GM23338 (cell line): ENCODE measurements around the gene GRAMD2B. TPM values are rescaled to one million over a fixed set of nuclear protein-coding genes. Genes with fewer than 3 reads are reported as not detected.

Experiments
- ATAC-seq: fragments of 200-7000 bp; cut with Tn5 transposase; 3 replicates; pipeline ENCODE4 v1.9.1; 2020
- DNase-seq: peaks from one replicate; pipeline ENCODE4 v3.0.0-alpha.2; 2015; ENCODE audit warnings: low spot score
- H2AFZ ChIP-seq: fragments of 200-600 bp; sonication (generic); 2 replicates; pipeline ENCODE4 v1.8.0; 2016; ENCODE audit warnings: antibody characterized with exemption, mild to moderate bottlenecking, moderate library complexity
- H3F3A ChIP-seq: fragments of 200-600 bp; sonication (generic); replicated peaks from 2 replicates; pipeline ENCODE4 v1.8.0; 2017; ENCODE audit warnings: antibody characterized with exemption, mixed run types, low read depth
- H3K27ac ChIP-seq: fragments of 200-600 bp; sonication (generic); 2 replicates; pipeline ENCODE4 v1.6.1; 2016; ENCODE audit warnings: low read depth
- H3K27me3 ChIP-seq: fragments of 200-600 bp; sonication (generic); 2 replicates; pipeline ENCODE4 v1.8.0; 2016; ENCODE audit warnings: mild to moderate bottlenecking, mixed run types, moderate library complexity; ENCODE audit not compliant: insufficient read depth
- H3K36me3 ChIP-seq: fragments of 200-600 bp; sonication (generic); 2 replicates; pipeline ENCODE4 v1.8.0; 2016; ENCODE audit warnings: mild to moderate bottlenecking; ENCODE audit not compliant: insufficient read depth
- H3K4me1 ChIP-seq: fragments of 200-600 bp; sonication (generic); 2 replicates; pipeline ENCODE4 v1.8.0; 2016; ENCODE audit warnings: mild to moderate bottlenecking, moderate library complexity; ENCODE audit not compliant: insufficient read depth
- H3K4me2 ChIP-seq: fragments of 200-600 bp; sonication (generic); 2 replicates; pipeline ENCODE4 v1.7.1; 2017; ENCODE audit warnings: mixed run types
- H3K4me3 ChIP-seq: fragments of 200-600 bp; sonication (generic); 2 replicates; pipeline ENCODE4 v1.6.1; 2016; ENCODE audit warnings: mixed run types
- H3K79me2 ChIP-seq: fragments of 200-600 bp; sonication (generic); replicated peaks from 2 replicates; pipeline ENCODE4 v1.8.0; 2017; ENCODE audit warnings: mild to moderate bottlenecking; ENCODE audit not compliant: insufficient read depth
- H3K9me2 ChIP-seq: fragments of 200-600 bp; sonication (generic); 2 replicates; pipeline ENCODE4 v1.8.0; 2017; ENCODE audit not compliant: insufficient read depth
- H4K20me1 ChIP-seq: fragments of 200-600 bp; sonication (generic); replicated peaks from 2 replicates; pipeline ENCODE4 v1.8.0; 2017; ENCODE audit warnings: mild to moderate bottlenecking; ENCODE audit not compliant: insufficient read depth
- H3K27ac Mint-ChIP-seq: 2 replicates; pipeline ENCODE4 v1.8.0; 2020; ENCODE audit warnings: inconsistent platforms, mild to moderate bottlenecking, moderate library complexity, mixed read lengths
- H3K27me3 Mint-ChIP-seq: 3 replicates; pipeline ENCODE4 v1.8.0; 2022; ENCODE audit warnings: low read depth, mild to moderate bottlenecking, moderate library complexity, mixed read lengths, inconsistent platforms; ENCODE audit not compliant: insufficient read depth, poor library complexity
- H3K36me3 Mint-ChIP-seq: 3 replicates; pipeline ENCODE4 v1.8.0; 2021; ENCODE audit warnings: low read depth, mild to moderate bottlenecking, inconsistent platforms, moderate library complexity, mixed read lengths
- H3K4me1 Mint-ChIP-seq: 3 replicates; pipeline ENCODE4 v1.8.0; 2020; ENCODE audit warnings: mild to moderate bottlenecking, inconsistent platforms, mixed read lengths
- H3K4me3 Mint-ChIP-seq: 3 replicates; pipeline ENCODE4 v1.8.0; 2021; ENCODE audit warnings: moderate library complexity, mild to moderate bottlenecking, inconsistent platforms, mixed read lengths
- H3K9me3 Mint-ChIP-seq: 3 replicates; pipeline ENCODE4 v1.8.0; 2020; ENCODE audit warnings: moderate library complexity, mild to moderate bottlenecking, inconsistent platforms, mixed read lengths
- CREB1 ChIP-seq: fragments of 250-450 bp; sonication (Bioruptor Pico); IDR thresholded peaks from 2 replicates; pipeline ENCODE4 v1.5.0; 2020; ENCODE audit warnings: low read depth, mild to moderate bottlenecking, moderate library complexity
- CTCF ChIP-seq, 2 experiments: fragments of 200-600 bp in 1 of 2; sonication (generic) in 1 of 2; conservative IDR thresholded peaks; 2 replicates each; pipeline versions ENCODE4 v1.5.1 to v1.6.1; 2016 to 2017; ENCODE audit warnings: antibody characterized with exemption in 2 of 2, low read depth in 2 of 2, mild to moderate bottlenecking in 2 of 2, moderate library complexity in 1 of 2
- ETS1 ChIP-seq: IDR thresholded peaks from 2 replicates; pipeline ENCODE4 v1.6.1; 2016; ENCODE audit warnings: antibody characterized with exemption
- EZH2 ChIP-seq: fragments of 200-600 bp; sonication (generic); IDR thresholded peaks from one replicate; pipeline ENCODE4 v1.8.0; 2017; ENCODE audit warnings: antibody characterized with exemption, mild to moderate bottlenecking, low read depth; ENCODE audit not compliant: unreplicated experiment
- EZH2phosphoT487 ChIP-seq: fragments of 200-600 bp; sonication (generic); IDR thresholded peaks from one replicate; pipeline ENCODE4 v1.8.1; 2018; ENCODE audit warnings: antibody characterized with exemption; ENCODE audit not compliant: unreplicated experiment
- JUNB ChIP-seq: IDR thresholded peaks from one replicate; pipeline ENCODE4 v1.6.1; 2016; ENCODE audit warnings: antibody characterized with exemption; ENCODE audit not compliant: unreplicated experiment
- NANOG ChIP-seq: IDR thresholded peaks from 2 replicates; pipeline ENCODE4 v1.6.1; 2016; ENCODE audit warnings: antibody characterized with exemption, borderline replicate concordance
- POLR2AphosphoS5 ChIP-seq: IDR thresholded peaks from 2 replicates; pipeline ENCODE4 v1.6.1; 2016; ENCODE audit warnings: antibody characterized with exemption, low read depth
- STAT1 ChIP-seq: IDR thresholded peaks from one replicate; pipeline ENCODE4 v1.6.1; 2016; ENCODE audit warnings: antibody characterized with exemption; ENCODE audit not compliant: unreplicated experiment
- ZNF114 ChIP-seq: fragments of 250-450 bp; sonication (Bioruptor Pico); IDR thresholded peaks from 2 replicates; pipeline ENCODE4 v1.5.0; 2020; ENCODE audit warnings: mild to moderate bottlenecking, moderate library complexity
- ZNF331 ChIP-seq: fragments of 250-450 bp; sonication (Bioruptor Pico); IDR thresholded peaks from 2 replicates; pipeline ENCODE4 v1.5.0; 2020; ENCODE audit warnings: low read depth, mild to moderate bottlenecking, moderate library complexity
- ZNF462 ChIP-seq: fragments of 250-450 bp; sonication (Bioruptor Pico); IDR thresholded peaks from 2 replicates; pipeline ENCODE4 v1.5.0; 2020; ENCODE audit warnings: mild to moderate bottlenecking, moderate library complexity
- polyA plus RNA-seq: library from polyadenylated mRNA; unstranded; fragments of >200 nt; fragmentation: Nextera tagmentation; extraction: Ambion mirVana; gene quantifications from 2 replicates; pipeline ENCODE4 v1.2.1, GENCODE V29; 2016
- total RNA-seq: library from RNA; depleted of rRNA; stranded (reverse); fragments of >200 nt; shearing (Covaris generic); gene quantifications from 2 replicates; pipeline ENCODE4 v1.2.3, GENCODE V29; 2014

Gene GRAMD2B
- total and polyA plus RNA-seq, 2 experiments from 2014 or later, result 9.7 to 16.9 TPM

GRCh38 chr5:126443374-126443851 lies 20.2 kb downstream of the GRAMD2B start:
- no peak overlapping the region for H2AFZ ChIP-seq
- no peaks in the 10 kb centered on the region for H3K4me1 ChIP-seq
- H3K4me1 Mint-ChIP-seq, result peaks cover 5% of the 10 kb centered on the region; the same call in 2 of the 3 replicates
- no peak overlapping the region for H3K4me2 ChIP-seq
- peaks cover 21% of the 10 kb centered on the region for H3K36me3 Mint-ChIP-seq
- TF ChIP-seq ZNF331 (no peak), EZH2 (no peak), POLR2AphosphoS5 (no peak), CTCF (conservative IDR thresholded peaks at IDR 0.05; ENCODE audit: low read depth in 2 of 2) (no peak), JUNB (no peak), NANOG (no peak), ZNF462 (CRISPR knock-in tag) (no peak), ZNF114 (no peak), STAT1 (no peak), ETS1 (no peak), EZH2phosphoT487 (no peak), CREB1 (CRISPR knock-in tag) (no peak)
- H3K27ac Mint-ChIP-seq, result no peak overlapping the region
- no peak overlapping the region for H3K4me3 Mint-ChIP-seq
- H3K79me2 ChIP-seq, result peaks cover 10% of the 10 kb centered on the region; the same call in 1 of the 2 replicates
- no peaks in the 10 kb centered on the region for H3K9me2 ChIP-seq
- H3K4me3 ChIP-seq, result no peak overlapping the region
- H3K27me3 Mint-ChIP-seq, result peaks cover 6% of the 10 kb centered on the region
- no peaks in the 10 kb centered on the region for H3K27me3 ChIP-seq
- no peaks in the 10 kb centered on the region for H3F3A ChIP-seq
- H4K20me1 ChIP-seq, result no peaks in the 10 kb centered on the region
- H3K36me3 ChIP-seq, result no peaks in the 10 kb centered on the region
- no peak overlapping the region for H3K27ac ChIP-seq
- H3K9me3 Mint-ChIP-seq, result no peaks in the 10 kb centered on the region
- DNase-seq (peak; percentile 14), ATAC-seq (no peak; the same call in 2 of the 3 replicates)
